ENCODE results near the gene RHOC. TPM values are rescaled to one million over a fixed set of nuclear protein-coding genes. Genes with fewer than 3 reads are reported as not detected.

The RHOC gene
- total RNA-seq, 1 experiment from 2014 or later = 16.5 TPM

DNA sequence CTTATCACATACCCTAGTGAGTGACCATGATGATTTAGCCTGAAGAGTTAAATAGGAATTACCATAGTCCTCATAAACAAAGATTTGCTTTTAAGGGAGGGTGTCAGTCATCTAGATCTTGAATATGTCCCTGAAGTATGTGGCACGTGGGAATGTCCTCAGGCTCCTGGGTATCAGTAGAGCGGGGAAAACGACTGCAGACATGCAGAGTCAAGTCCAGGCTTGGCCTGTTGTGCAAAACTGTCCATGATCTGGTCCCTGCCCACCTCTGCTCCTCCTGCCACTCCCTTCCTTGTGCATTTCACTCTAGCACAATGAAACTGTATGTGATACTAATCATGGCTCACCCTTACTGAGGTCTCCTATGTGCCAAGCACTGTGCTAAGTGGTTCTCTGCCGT, 19.6 kb downstream of the RHOC start:
- Histone ChIP-seq H3K36me3 (ENCODE audit: insufficient read depth, low read length) (no peaks in the 10 kb centered on the region), H3K27me3 (ENCODE audit: low read length) (no peaks in the 10 kb centered on the region)

DNA sequence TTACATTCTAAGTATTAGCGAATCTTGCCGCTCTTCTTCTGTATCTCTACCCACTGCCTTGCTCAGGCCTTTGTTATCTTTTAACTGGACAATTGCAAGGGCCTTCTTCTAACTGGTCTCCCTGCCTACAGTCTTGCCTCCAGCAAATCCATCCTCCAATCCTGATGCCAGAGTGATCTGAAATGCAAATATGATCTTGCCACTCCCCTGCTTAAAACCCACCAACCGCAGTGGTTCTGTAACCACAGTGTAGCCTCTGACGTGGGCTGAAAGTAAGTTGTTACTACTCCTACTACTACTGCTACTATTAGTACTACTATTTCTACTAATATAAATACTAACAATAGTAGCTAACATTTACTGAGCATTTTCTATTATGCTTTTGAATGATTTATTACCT, 20.1 kb downstream of the RHOC start:
- H3K4me3 ChIP-seq (ENCODE audit: low read length) = no peak overlapping the region
- H3K36me3 ChIP-seq (ENCODE audit: insufficient read depth, low read length) = no peaks in the 10 kb centered on the region
- no peaks in the 10 kb centered on the region for H3K9me2 ChIP-seq (replicated peaks; ENCODE audit: insufficient read depth, low read length)
- no peaks in the 10 kb centered on the region for H4K20me1 ChIP-seq (ENCODE audit: insufficient read depth, low read depth, low read length)
- H3K27me3 ChIP-seq (ENCODE audit: low read length) = no peaks in the 10 kb centered on the region
- no peak overlapping the region for H3K4me2 ChIP-seq (ENCODE audit: low read depth, low read length, poor library complexity, severe bottlenecking)
- no peak overlapping the region for H2AFZ ChIP-seq (ENCODE audit: low read length)
- no peaks in the 10 kb centered on the region for H3K9me3 ChIP-seq (ENCODE audit: low read length)
- no peak overlapping the region for H3K27ac ChIP-seq (ENCODE audit: low read length)
- H3K4me1 ChIP-seq (ENCODE audit: low read length) = no peaks in the 10 kb centered on the region
- DNase-seq = no peak
- H3K9ac ChIP-seq (ENCODE audit: low read length) = no peak overlapping the region
- no peaks in the 10 kb centered on the region for H3K79me2 ChIP-seq (ENCODE audit: low read length)

More for the DNA sequence above, 19.6 kb downstream of the RHOC start:
- Histone ChIP-seq H3K9ac (ENCODE audit: low read length) (no peak overlapping the region), H3K4me3 (ENCODE audit: low read length) (no peak overlapping the region), H3K27ac (ENCODE audit: low read length) (no peak overlapping the region), H3K79me2 (ENCODE audit: low read length) (no peaks in the 10 kb centered on the region), H3K4me2 (ENCODE audit: low read depth, low read length, poor library complexity, severe bottlenecking) (no peak overlapping the region), H4K20me1 (ENCODE audit: insufficient read depth, low read depth, low read length) (no peaks in the 10 kb centered on the region), H3K9me2 (replicated peaks; ENCODE audit: insufficient read depth, low read length) (no peaks in the 10 kb centered on the region), H3K9me3 (ENCODE audit: low read length) (no peaks in the 10 kb centered on the region), H3K4me1 (ENCODE audit: low read length) (peaks cover 3% of the 10 kb centered on the region), H2AFZ (ENCODE audit: low read length) (no peak overlapping the region)
- DNase-seq = no peak

DNA sequence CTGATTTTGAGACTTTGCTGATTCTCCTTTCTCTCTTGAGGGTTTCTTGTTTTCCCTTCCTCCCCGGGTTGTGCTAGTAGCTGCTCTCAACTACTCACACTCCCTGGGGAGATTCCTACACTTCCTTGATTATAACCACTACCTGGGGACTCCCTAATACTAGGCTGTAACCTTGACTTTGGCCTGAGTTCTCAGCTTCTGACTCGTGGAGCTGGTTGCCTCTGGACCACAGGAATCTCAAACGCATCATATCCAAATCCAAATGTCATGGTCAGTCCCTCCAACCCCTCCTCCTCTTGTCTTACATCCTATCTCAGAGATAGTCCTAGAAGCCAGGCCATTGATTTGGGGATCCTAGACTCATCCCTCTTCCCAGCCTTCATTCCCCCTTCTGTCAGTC, 20.5 kb downstream of the RHOC start:
- no peak overlapping the region for H2AFZ ChIP-seq (ENCODE audit: low read length)
- H3K79me2 ChIP-seq (ENCODE audit: low read length) = no peaks in the 10 kb centered on the region
- H3K9ac ChIP-seq (ENCODE audit: low read length) = no peak overlapping the region
- H3K4me1 ChIP-seq (ENCODE audit: low read length) = no peaks in the 10 kb centered on the region
- no peak for DNase-seq
- H3K36me3 ChIP-seq (ENCODE audit: insufficient read depth, low read length) = no peaks in the 10 kb centered on the region
- no peak overlapping the region for H3K4me2 ChIP-seq (ENCODE audit: low read depth, low read length, poor library complexity, severe bottlenecking)
- H3K9me2 ChIP-seq (replicated peaks; ENCODE audit: insufficient read depth, low read length) = no peaks in the 10 kb centered on the region
- H3K9me3 ChIP-seq (ENCODE audit: low read length) = no peaks in the 10 kb centered on the region
- H3K27ac ChIP-seq (ENCODE audit: low read length) = no peak overlapping the region
- no peaks in the 10 kb centered on the region for H4K20me1 ChIP-seq (ENCODE audit: insufficient read depth, low read depth, low read length)
- H3K27me3 ChIP-seq (ENCODE audit: low read length) = no peaks in the 10 kb centered on the region
- no peak overlapping the region for H3K4me3 ChIP-seq (ENCODE audit: low read length)

DNA sequence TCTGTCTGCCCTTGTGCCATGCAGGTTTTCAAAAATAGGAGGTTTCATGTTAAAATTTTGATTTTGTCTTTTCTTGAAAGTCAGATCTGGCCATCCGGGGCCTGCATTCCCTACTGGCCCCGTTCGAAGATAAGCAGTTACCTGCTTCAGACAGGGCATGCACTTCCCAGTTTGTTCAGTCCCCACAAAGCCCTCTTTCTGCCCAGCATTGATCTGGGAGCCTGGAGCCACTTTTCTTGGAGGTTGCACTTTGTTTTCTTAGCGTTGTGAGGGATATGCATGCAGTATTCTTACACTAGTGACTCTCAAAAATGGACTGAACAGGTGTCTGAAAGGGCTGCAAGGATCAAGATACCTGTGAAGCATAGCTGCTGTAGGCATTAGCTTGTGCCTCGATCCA, 21.0 kb downstream of the RHOC start:
- Histone ChIP-seq H3K4me1 (ENCODE audit: low read length) (no peaks in the 10 kb centered on the region), H3K4me2 (ENCODE audit: low read depth, low read length, poor library complexity, severe bottlenecking) (no peak overlapping the region), H3K9me2 (replicated peaks; ENCODE audit: insufficient read depth, low read length) (no peaks in the 10 kb centered on the region), H3K4me3 (ENCODE audit: low read length) (no peak overlapping the region), H3K27me3 (ENCODE audit: low read length) (no peaks in the 10 kb centered on the region), H3K9me3 (ENCODE audit: low read length) (no peaks in the 10 kb centered on the region), H3K79me2 (ENCODE audit: low read length) (no peaks in the 10 kb centered on the region), H3K27ac (ENCODE audit: low read length) (no peak overlapping the region), H3K36me3 (ENCODE audit: insufficient read depth, low read length) (no peaks in the 10 kb centered on the region), H4K20me1 (ENCODE audit: insufficient read depth, low read depth, low read length) (no peaks in the 10 kb centered on the region), H3K9ac (ENCODE audit: low read length) (no peak overlapping the region), H2AFZ (ENCODE audit: low read length) (no peak overlapping the region)
- no peak for DNase-seq

DNA sequence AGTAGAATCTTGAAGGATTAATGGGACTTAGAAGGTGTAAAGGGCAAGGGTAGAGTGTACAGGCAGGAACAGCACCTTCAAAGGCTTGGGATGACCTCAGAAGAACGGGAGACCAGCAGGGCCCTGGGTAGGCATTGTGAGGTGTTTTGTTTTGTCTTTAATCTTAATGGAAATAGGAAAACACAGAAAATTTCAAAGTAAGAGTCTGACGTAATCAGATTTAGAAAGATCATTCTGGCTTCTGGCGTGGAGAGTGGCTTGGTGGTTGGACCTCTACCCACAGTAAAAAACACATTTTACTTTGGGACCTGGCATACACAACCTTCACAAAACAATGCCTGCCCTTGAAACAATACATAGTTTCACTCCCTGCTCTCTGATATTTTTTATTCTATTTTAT, 28.3 kb downstream of the RHOC start:
- Histone ChIP-seq H3K27me3 (ENCODE audit: low read length) (no peaks in the 10 kb centered on the region), H3K9me2 (replicated peaks; ENCODE audit: insufficient read depth, low read length) (no peaks in the 10 kb centered on the region), H4K20me1 (ENCODE audit: insufficient read depth, low read depth, low read length) (peaks cover 3% of the 10 kb centered on the region; the same call in 1 of the 2 replicates), H3K79me2 (ENCODE audit: low read length) (no peaks in the 10 kb centered on the region), H3K4me1 (ENCODE audit: low read length) (peaks cover 26% of the 10 kb centered on the region), H3K4me2 (ENCODE audit: low read depth, low read length, poor library complexity, severe bottlenecking) (no peak overlapping the region), H3K9ac (ENCODE audit: low read length) (no peak overlapping the region), H3K27ac (ENCODE audit: low read length) (no peak overlapping the region), H3K9me3 (ENCODE audit: low read length) (no peaks in the 10 kb centered on the region), H3K36me3 (ENCODE audit: insufficient read depth, low read length) (no peaks in the 10 kb centered on the region), H2AFZ (ENCODE audit: low read length) (no peak overlapping the region), H3K4me3 (ENCODE audit: low read length) (no peak overlapping the region)
- no peak for DNase-seq

DNA sequence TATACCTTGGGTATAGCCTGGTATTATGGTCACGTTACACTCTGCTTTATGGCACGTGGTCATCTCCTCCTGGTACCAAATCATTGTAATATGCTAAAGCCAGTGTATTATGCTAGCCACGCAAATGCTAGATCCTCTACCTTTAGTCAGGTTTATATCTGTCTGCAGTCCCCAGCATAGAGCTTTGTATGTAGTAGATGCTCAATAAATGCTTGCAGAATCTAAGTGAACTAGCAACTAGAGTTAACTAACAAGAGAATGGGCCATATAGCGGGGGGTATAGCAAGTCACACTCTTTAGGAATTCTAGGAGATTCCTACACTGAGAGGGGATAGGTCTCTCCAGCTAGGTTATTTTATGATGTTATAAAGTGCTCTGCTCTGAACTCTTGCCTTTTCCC, 29.4 kb downstream of the RHOC start:
- Histone ChIP-seq H4K20me1 (ENCODE audit: insufficient read depth, low read depth, low read length) (peaks cover 3% of the 10 kb centered on the region; the same call in 1 of the 2 replicates), H3K27ac (ENCODE audit: low read length) (no peak overlapping the region), H3K9me3 (ENCODE audit: low read length) (no peaks in the 10 kb centered on the region), H3K9ac (ENCODE audit: low read length) (no peak overlapping the region), H3K27me3 (ENCODE audit: low read length) (no peaks in the 10 kb centered on the region), H3K4me3 (ENCODE audit: low read length) (no peak overlapping the region), H3K79me2 (ENCODE audit: low read length) (no peaks in the 10 kb centered on the region), H3K4me1 (ENCODE audit: low read length) (peaks cover 36% of the 10 kb centered on the region), H3K9me2 (replicated peaks; ENCODE audit: insufficient read depth, low read length) (no peaks in the 10 kb centered on the region), H3K4me2 (ENCODE audit: low read depth, low read length, poor library complexity, severe bottlenecking) (no peak overlapping the region), H3K36me3 (ENCODE audit: insufficient read depth, low read length) (no peaks in the 10 kb centered on the region), H2AFZ (ENCODE audit: low read length) (no peak overlapping the region)
- DNase-seq = no peak

DNA sequence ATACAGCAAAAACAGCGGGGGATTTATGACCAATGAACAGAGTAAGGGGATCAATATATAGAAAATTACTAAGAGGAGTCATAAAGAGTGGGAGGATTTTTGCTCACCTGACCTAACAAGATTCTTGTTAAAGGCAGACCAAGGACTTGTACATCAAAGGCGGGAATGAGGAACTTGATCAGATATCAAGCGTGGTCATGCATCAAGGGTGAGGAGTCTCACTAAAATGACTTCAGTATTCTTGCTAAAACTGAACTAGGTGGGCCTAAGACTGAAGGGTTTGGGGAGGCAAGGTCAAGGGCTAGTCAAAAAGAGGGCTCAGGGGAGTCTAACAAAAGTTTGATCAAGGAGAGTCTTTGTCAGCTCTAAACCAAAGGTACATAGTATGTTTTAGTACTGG, 30.4 kb downstream of the RHOC start:
- peaks cover 3% of the 10 kb centered on the region; the same call in 1 of the 2 replicates for H4K20me1 ChIP-seq (ENCODE audit: insufficient read depth, low read depth, low read length)
- no peaks in the 10 kb centered on the region; the same call in 1 of the 2 replicates for H3K36me3 ChIP-seq (ENCODE audit: insufficient read depth, low read length)
- no peak overlapping the region for H3K27ac ChIP-seq (ENCODE audit: low read length)
- peak overlapping the region; percentile 99 for H3K4me2 ChIP-seq (ENCODE audit: low read depth, low read length, poor library complexity, severe bottlenecking)
- H2AFZ ChIP-seq (ENCODE audit: low read length) = no peak overlapping the region
- H3K9ac ChIP-seq (ENCODE audit: low read length) = no peak overlapping the region
- no peaks in the 10 kb centered on the region for H3K27me3 ChIP-seq (ENCODE audit: low read length)
- H3K79me2 ChIP-seq (ENCODE audit: low read length) = no peaks in the 10 kb centered on the region
- H3K9me2 ChIP-seq (replicated peaks; ENCODE audit: insufficient read depth, low read length) = no peaks in the 10 kb centered on the region
- peak; percentile 67 for DNase-seq
- peaks cover 38% of the 10 kb centered on the region for H3K4me1 ChIP-seq (ENCODE audit: low read length)
- H3K9me3 ChIP-seq (ENCODE audit: low read length) = no peaks in the 10 kb centered on the region
- no peak overlapping the region for H3K4me3 ChIP-seq (ENCODE audit: low read length)

DNA sequence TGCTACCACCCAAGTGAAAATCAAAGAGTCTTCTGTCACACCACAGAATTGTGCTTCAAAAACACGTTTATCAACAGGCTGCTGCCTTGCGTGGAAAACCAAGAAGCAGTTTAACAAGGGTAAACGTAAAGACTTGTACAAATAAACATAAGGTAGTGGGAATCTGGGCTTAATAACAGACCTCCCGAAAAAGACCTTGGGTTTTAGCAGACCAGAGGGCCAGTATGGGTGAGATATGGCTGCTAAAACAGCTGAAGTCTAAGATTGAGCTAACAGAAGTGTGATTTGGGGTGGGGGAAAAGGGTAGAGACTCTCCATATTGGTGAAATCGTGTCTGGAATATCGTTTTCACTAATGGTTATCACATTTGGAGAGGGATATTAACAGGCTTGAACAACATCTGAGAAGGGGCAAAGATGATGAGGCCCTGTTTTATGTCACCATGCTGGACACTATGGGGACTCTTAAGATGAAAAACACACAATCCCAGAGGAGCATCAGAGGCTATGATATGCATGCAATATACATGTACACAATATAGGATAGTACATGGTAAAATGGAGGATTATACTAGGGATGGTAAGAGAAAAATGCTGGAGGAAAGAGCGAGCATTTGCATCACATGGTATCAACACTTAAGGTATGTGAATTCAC, 31.1 kb downstream of the RHOC start:
- no peaks in the 10 kb centered on the region for H3K9me3 ChIP-seq (ENCODE audit: low read length)
- H3K27me3 ChIP-seq (ENCODE audit: low read length) = no peaks in the 10 kb centered on the region
- no peaks in the 10 kb centered on the region for H3K79me2 ChIP-seq (ENCODE audit: low read length)
- peaks cover 4% of the 10 kb centered on the region; the same call in 1 of the 2 replicates for H3K36me3 ChIP-seq (ENCODE audit: insufficient read depth, low read length)
- H3K4me1 ChIP-seq (ENCODE audit: low read length) = peaks cover 38% of the 10 kb centered on the region
- H4K20me1 ChIP-seq (ENCODE audit: insufficient read depth, low read depth, low read length) = peaks cover 3% of the 10 kb centered on the region; the same call in 1 of the 2 replicates
- H3K4me2 ChIP-seq (ENCODE audit: low read depth, low read length, poor library complexity, severe bottlenecking) = peak overlapping the region; percentile 99
- H3K9me2 ChIP-seq (replicated peaks; ENCODE audit: insufficient read depth, low read length) = no peaks in the 10 kb centered on the region
- DNase-seq = no peak
- no peak overlapping the region for H3K27ac ChIP-seq (ENCODE audit: low read length)
- H2AFZ ChIP-seq (ENCODE audit: low read length) = no peak overlapping the region
- peak overlapping the region; percentile 88 for H3K4me3 ChIP-seq (ENCODE audit: low read length)
- H3K9ac ChIP-seq (ENCODE audit: low read length) = peak overlapping the region; percentile 75; the same call in 1 of the 2 replicates
